DOHH2 (cell line): ENCODE results near the gene BLOC1S1.

Source experiments
- H3F3A ChIP-seq: fragments of 200-600 bp; sonication (generic), shearing (Covaris generic); 2 replicates; pipeline ENCODE4 v1.6.0; 2016; ENCODE audit warnings: antibody characterized with exemption, mild to moderate bottlenecking; ENCODE audit not compliant: control insufficient read depth, insufficient read depth
- H3K27ac ChIP-seq: fragments of 200-600 bp; sonication (generic); 2 replicates; pipeline ENCODE4 v1.5.1; 2014; ENCODE audit warnings: low read depth, mild to moderate bottlenecking, low read length, moderate library complexity
- H3K27me3 ChIP-seq: fragments of 200-600 bp; sonication (generic); 2 replicates; pipeline ENCODE4 v1.6.1; 2014; ENCODE audit warnings: mild to moderate bottlenecking, low read length, mixed read lengths; ENCODE audit not compliant: control insufficient read depth
- H3K36me3 ChIP-seq: fragments of 200-600 bp; sonication (generic); 2 replicates; pipeline ENCODE4 v1.6.1; 2014; ENCODE audit warnings: mild to moderate bottlenecking, low read length, moderate library complexity, mixed read lengths; ENCODE audit not compliant: control insufficient read depth
- H3K4me1 ChIP-seq: fragments of 200-600 bp; sonication (generic); 2 replicates; pipeline ENCODE4 v1.6.1; 2014; ENCODE audit warnings: mild to moderate bottlenecking, low read length, mixed read lengths; ENCODE audit not compliant: control insufficient read depth
- H3K4me2 ChIP-seq: fragments of 200-600 bp; sonication (generic); 2 replicates; pipeline ENCODE4 v1.6.0; 2014; ENCODE audit warnings: mild to moderate bottlenecking, low read length, moderate library complexity
- H3K4me3 ChIP-seq: fragments of 200-600 bp; sonication (generic); 2 replicates; pipeline ENCODE4 v1.5.1; 2014; ENCODE audit warnings: mild to moderate bottlenecking, low read length, mixed read lengths
- H3K79me2 ChIP-seq: fragments of 200-600 bp; sonication (generic); 2 replicates; pipeline ENCODE4 v1.6.1; 2014; ENCODE audit warnings: mild to moderate bottlenecking, low read length, mixed read lengths; ENCODE audit not compliant: control insufficient read depth
- H3K9me2 ChIP-seq: fragments of 200-600 bp; sonication (generic); replicated peaks from 2 replicates; pipeline ENCODE4 v1.6.1; 2014; ENCODE audit warnings: mild to moderate bottlenecking, low read length, mixed read lengths; ENCODE audit not compliant: control insufficient read depth
- H3K9me3 ChIP-seq: fragments of 200-600 bp; sonication (generic); 2 replicates; pipeline ENCODE4 v1.6.1; 2014; ENCODE audit warnings: antibody characterized with exemption, low read length, mixed read lengths; ENCODE audit not compliant: control insufficient read depth, insufficient read depth
- H4K20me1 ChIP-seq: fragments of 200-600 bp; sonication (generic); 2 replicates; pipeline ENCODE4 v1.6.0; 2014; ENCODE audit warnings: low read depth, mild to moderate bottlenecking, antibody characterized with exemption, low read length, moderate library complexity; ENCODE audit not compliant: control insufficient read depth, insufficient read depth
- CTCF ChIP-seq: fragments of 200-600 bp; sonication (generic); IDR thresholded peaks from one replicate; pipeline ENCODE4 v1.5.1; 2014; ENCODE audit warnings: antibody characterized with exemption, mild to moderate bottlenecking, low read depth, low read length; ENCODE audit not compliant: poor library complexity, severe bottlenecking
- EZH2phosphoT487 ChIP-seq: fragments of 200-600 bp; sonication (generic); IDR thresholded peaks from 2 replicates; pipeline ENCODE4 v1.6.1; 2017; ENCODE audit warnings: borderline replicate concordance, mild to moderate bottlenecking, antibody characterized with exemption, low read length, moderate library complexity, mixed read lengths

BLOC1S1 gene

GRCh38 chr12:55695349-55695748, 20.5 kb upstream of the BLOC1S1 start:
- Histone ChIP-seq H3K4me2 (no peak overlapping the region), H3K4me1 (no peaks in the 10 kb centered on the region), H3K27me3 (peaks cover 11% of the 10 kb centered on the region; the same call in 1 of the 2 replicates), H3K9me2 (no peaks in the 10 kb centered on the region), H4K20me1 (no peaks in the 10 kb centered on the region), H3K4me3 (no peak overlapping the region), H3F3A (no peaks in the 10 kb centered on the region), H3K79me2 (no peaks in the 10 kb centered on the region), H3K27ac (no peak overlapping the region), H3K9me3 (no peaks in the 10 kb centered on the region), H3K36me3 (no peaks in the 10 kb centered on the region)
- TF ChIP-seq CTCF (no peak), EZH2phosphoT487 (no peak)

- H3K36me3 ChIP-seq: no peaks in the 10 kb centered on the region
- H3K9me2 ChIP-seq: no peaks in the 10 kb centered on the region
- H3K79me2 ChIP-seq: no peaks in the 10 kb centered on the region
- no peak overlapping the region for H3K27ac ChIP-seq
- H3K9me3 ChIP-seq: no peaks in the 10 kb centered on the region
- no peak overlapping the region for H3K4me3 ChIP-seq
- no peaks in the 10 kb centered on the region for H3K4me1 ChIP-seq
- no peaks in the 10 kb centered on the region for H4K20me1 ChIP-seq
- peaks cover 11% of the 10 kb centered on the region; the same call in 1 of the 2 replicates for H3K27me3 ChIP-seq
- H3F3A ChIP-seq: no peaks in the 10 kb centered on the region
- no peak overlapping the region for H3K4me2 ChIP-seq
- TF ChIP-seq EZH2phosphoT487: no peak
- no peak for TF ChIP-seq CTCF
These were observed 19.7 kb upstream of the BLOC1S1 start for GRCh38 chr12:55696141-55696540.

- H3K4me1 ChIP-seq: no peaks in the 10 kb centered on the region
- no peaks in the 10 kb centered on the region for H3K36me3 ChIP-seq
These were observed 18.9 kb upstream of the BLOC1S1 start for GRCh38 chr12:55696796-55697462.

More at GRCh38 chr12:55696796-55697462, 18.9 kb upstream of the BLOC1S1 start:
- H3K9me3 ChIP-seq: no peaks in the 10 kb centered on the region
- peaks cover 11% of the 10 kb centered on the region; the same call in 1 of the 2 replicates for H3K27me3 ChIP-seq
- no peaks in the 10 kb centered on the region for H4K20me1 ChIP-seq
- no peak overlapping the region for H3K4me2 ChIP-seq
- H3K4me3 ChIP-seq: no peak overlapping the region
- H3K9me2 ChIP-seq: no peaks in the 10 kb centered on the region
- no peak overlapping the region for H3K27ac ChIP-seq
- H3F3A ChIP-seq: no peaks in the 10 kb centered on the region
- no peaks in the 10 kb centered on the region for H3K79me2 ChIP-seq
- no peak for TF ChIP-seq CTCF
